ENCODE data around the gene CFAP54.

DNA sequence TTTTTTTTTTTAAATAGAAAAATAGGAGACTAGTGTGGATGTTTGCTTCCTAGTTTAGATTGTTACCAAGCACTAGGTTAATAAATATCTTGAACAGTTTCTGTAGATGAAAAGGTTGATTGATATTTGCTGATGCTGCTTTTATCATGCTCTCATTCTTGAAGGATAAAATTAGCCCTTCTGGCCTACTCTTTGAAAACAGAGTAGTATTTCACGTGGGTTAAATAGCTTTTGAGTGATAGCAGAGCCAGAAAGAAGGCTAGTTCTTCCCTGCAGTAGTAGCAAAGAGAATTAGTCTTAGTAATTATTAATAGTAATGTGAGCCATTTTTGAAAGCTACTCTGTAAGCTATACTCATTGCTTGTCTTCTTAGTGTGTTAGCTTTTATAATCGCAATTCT, 422.9 kb downstream of the CFAP54 start:
- no peak for TF ChIP-seq POLR2A (IDR thresholded peaks at IDR 0.05; ENCODE audit: extremely low read depth, insufficient read length)
- TF ChIP-seq, protein P1, sequence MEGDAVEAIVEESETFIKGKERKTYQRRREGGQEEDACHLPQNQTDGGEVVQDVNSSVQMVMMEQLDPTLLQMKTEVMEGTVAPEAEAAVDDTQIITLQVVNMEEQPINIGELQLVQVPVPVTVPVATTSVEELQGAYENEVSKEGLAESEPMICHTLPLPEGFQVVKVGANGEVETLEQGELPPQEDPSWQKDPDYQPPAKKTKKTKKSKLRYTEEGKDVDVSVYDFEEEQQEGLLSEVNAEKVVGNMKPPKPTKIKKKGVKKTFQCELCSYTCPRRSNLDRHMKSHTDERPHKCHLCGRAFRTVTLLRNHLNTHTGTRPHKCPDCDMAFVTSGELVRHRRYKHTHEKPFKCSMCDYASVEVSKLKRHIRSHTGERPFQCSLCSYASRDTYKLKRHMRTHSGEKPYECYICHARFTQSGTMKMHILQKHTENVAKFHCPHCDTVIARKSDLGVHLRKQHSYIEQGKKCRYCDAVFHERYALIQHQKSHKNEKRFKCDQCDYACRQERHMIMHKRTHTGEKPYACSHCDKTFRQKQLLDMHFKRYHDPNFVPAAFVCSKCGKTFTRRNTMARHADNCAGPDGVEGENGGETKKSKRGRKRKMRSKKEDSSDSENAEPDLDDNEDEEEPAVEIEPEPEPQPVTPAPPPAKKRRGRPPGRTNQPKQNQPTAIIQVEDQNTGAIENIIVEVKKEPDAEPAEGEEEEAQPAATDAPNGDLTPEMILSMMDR (IDR thresholded peaks at IDR 0.05; ENCODE audit: low read depth, low read length), result no peak
